ENCODE data around the gene ATP2A2.
"Not testable (repeated sequence)": the region's sequence is repeated elsewhere in the genome, so short reads cannot be mapped to it uniquely, and the experiment has no call there.

ATP2A2 gene

GRCh38 chr12:110343736-110344555 is 62.9 kb downstream of the ATP2A2 start:
- no peak for DNase-seq

- no peak for DNase-seq
Observed at GRCh38 chr12:110344657-110345056, 63.6 kb downstream of the ATP2A2 start.

GRCh38 chr12:110345176-110345661 is 64.2 kb downstream of the ATP2A2 start:
- no peak for DNase-seq

GRCh38 chr12:110345963-110346362 is 64.9 kb downstream of the ATP2A2 start:
- no peak for DNase-seq

GRCh38 chr12:110347767-110348166 is 66.7 kb downstream of the ATP2A2 start:
- DNase-seq = no peak

- DNase-seq = no peak
Observed at GRCh38 chr12:110348431-110349059, 67.5 kb downstream of the ATP2A2 start.

- no peak for DNase-seq
Observed at GRCh38 chr12:110349096-110349495, 68.0 kb downstream of the ATP2A2 start.

- DNase-seq = peak; percentile 21
Observed at GRCh38 chr12:110349514-110350151, 68.6 kb downstream of the ATP2A2 start.

- no peak for DNase-seq
Observed at GRCh38 chr12:110351119-110351518, 70.1 kb downstream of the ATP2A2 start.

GRCh38 chr12:110352401-110352800 is 71.4 kb downstream of the ATP2A2 start:
- no peak for DNase-seq

- DNase-seq = no peak
Observed at GRCh38 chr12:110353211-110353965, 72.3 kb downstream of the ATP2A2 start.

GRCh38 chr12:110354172-110354780 is 73.2 kb downstream of the ATP2A2 start:
- no peak for DNase-seq

- no peak for DNase-seq
Observed at GRCh38 chr12:110355073-110355472, 74.0 kb downstream of the ATP2A2 start.

- DNase-seq = not testable (repeated sequence)
Observed at GRCh38 chr12:110358384-110359097, 77.5 kb downstream of the ATP2A2 start.

GRCh38 chr12:110361216-110361615 is 80.2 kb downstream of the ATP2A2 start:
- DNase-seq = no peak

- no peak for DNase-seq
Observed at GRCh38 chr12:110365489-110366320, 84.7 kb downstream of the ATP2A2 start.

- DNase-seq = no peak
Observed at GRCh38 chr12:110366321-110367142, 85.5 kb downstream of the ATP2A2 start.

- no peak for DNase-seq
Observed at GRCh38 chr12:110367181-110367864, 86.3 kb downstream of the ATP2A2 start.

- no peak for DNase-seq
Observed at GRCh38 chr12:110369992-110370391, 88.9 kb downstream of the ATP2A2 start.

All from activated CD4-positive, alpha-beta T cell treated with anti-CD3 and anti-CD28 coated beads for 1 hour (primary cell).